Vagina (tissue), 2 donors: ENCODE data around the gene COL6A5.

Experiments used
- CTCF ChIP-seq, 3 experiments: fragments of 450-650 bp in 2 of 3; fragments of 200-600 bp in 1 of 3; sonication (generic) in 1 of 3; IDR thresholded peaks; one replicate each; pipeline ENCODE4 v1.5.1; 2017 to 2019; ENCODE audit warnings: antibody characterized with exemption in 3 of 3, mild to moderate bottlenecking in 2 of 3, moderate library complexity in 2 of 3
- POLR2A ChIP-seq, 2 donors: fragments of 450-650 bp; IDR thresholded peaks; one replicate each; pipeline ENCODE4 v1.6.1; 2017; ENCODE audit warnings: antibody characterized with exemption in 2 of 2, mild to moderate bottlenecking in 2 of 2, moderate library complexity in 2 of 2
- POLR2AphosphoS5 ChIP-seq, 2 donors: sonication (generic); formaldehyde crosslinking; IDR thresholded peaks; one replicate each; pipeline ENCODE4 v1.9.0; 2017; ENCODE audit warnings: antibody characterized with exemption in 2 of 2, mild to moderate bottlenecking in 2 of 2, low read depth in 1 of 2; ENCODE audit not compliant: insufficient read depth in 1 of 2

- TF ChIP-seq CTCF (IDR thresholded peaks at IDR 0.05) = no peak
- no peak for TF ChIP-seq POLR2A (IDR thresholded peaks at IDR 0.05)
- TF ChIP-seq POLR2AphosphoS5 (IDR thresholded peaks at IDR 0.05; ENCODE audit: insufficient read depth in 1 of 2, low read depth in 1 of 2) = no peak
Measured at GRCh38 chr3:130488769-130489450, 143.4 kb downstream of the COL6A5 start.
